ENCODE measurements around the gene CCDC9. TPM values are rescaled to one million over a fixed set of nuclear protein-coding genes. Genes with fewer than 3 reads are reported as not detected.
"Not testable (repeated sequence)": the region's sequence is repeated elsewhere in the genome, so short reads cannot be mapped to it uniquely, and the experiment has no call there.

The CCDC9 gene
- polyA plus RNA-seq, 1 experiment = 5.0 TPM

- no peak for DNase-seq (ENCODE audit: low read depth, low spot score)
- no peak overlapping the region for H3K27ac ChIP-seq (ENCODE audit: low read depth, low read length)
- ChIA-PET POLR2A (interaction anchor here (1.3 kb wide), 1 partner anchor 14 kb away, joined by 3 read pairs; no protein-coding TSS in a partner anchor), CTCF (interaction anchor here (1.1 kb wide), 1 partner anchor 13 kb away, joined by 3 read pairs; no protein-coding TSS in a partner anchor)
- TF ChIP-seq CTCF (IDR thresholded peaks at IDR 0.05; ENCODE audit: low read depth, low read length) = no peak
- no peaks in the 10 kb centered on the region for H3K27me3 ChIP-seq (ENCODE audit: control insufficient read depth, insufficient read depth, low read length)
- no peaks in the 10 kb centered on the region for H3K9me3 ChIP-seq (ENCODE audit: control insufficient read depth, insufficient read depth, low read length)
- H3K4me3 ChIP-seq (ENCODE audit: low read depth, low read length) = no peak overlapping the region
Observed at GRCh38 chr19:47260476-47260875, 4.2 kb downstream of the CCDC9 start.

GRCh38 chr19:47261946-47262793, 5.8 kb downstream of the CCDC9 start:
- H3K27me3 ChIP-seq (ENCODE audit: control insufficient read depth, insufficient read depth, low read length); DNase-seq (ENCODE audit: low read depth, low spot score); H3K27ac ChIP-seq (ENCODE audit: low read depth, low read length); H3K4me3 ChIP-seq (ENCODE audit: low read depth, low read length); H3K9me3 ChIP-seq (ENCODE audit: control insufficient read depth, insufficient read depth, low read length): not testable (repeated sequence)
- ChIA-PET CTCF (interaction anchor here (0.7 kb wide), 1 partner anchor 51 kb away, joined by 3 read pairs; no protein-coding TSS in a partner anchor), POLR2A (interaction anchor here (0.6 to 1.3 kb wide), 4 partner anchors 9 to 141 kb away, joined by 3 to 5 read pairs (median 4); no protein-coding TSS in a partner anchor)

GRCh38 chr19:47264629-47265028, 8.3 kb downstream of the CCDC9 start:
- POLR2A ChIA-PET = interaction anchor here (1.4 kb wide), 1 partner anchor 9 kb away, joined by 3 read pairs; no protein-coding TSS in a partner anchor
- H3K4me3 ChIP-seq (ENCODE audit: low read depth, low read length) = no peak overlapping the region
- no peak for DNase-seq (ENCODE audit: low read depth, low spot score)
- no peaks in the 10 kb centered on the region; the same call in 1 of the 2 replicates for H3K9me3 ChIP-seq (ENCODE audit: control insufficient read depth, insufficient read depth, low read length)
- no peaks in the 10 kb centered on the region for H3K27me3 ChIP-seq (ENCODE audit: control insufficient read depth, insufficient read depth, low read length)
- no peak overlapping the region for H3K27ac ChIP-seq (ENCODE audit: low read depth, low read length)
- no peak for TF ChIP-seq CTCF (IDR thresholded peaks at IDR 0.05; ENCODE audit: low read depth, low read length)
- CTCF ChIA-PET = no interaction called here

GRCh38 chr19:47266401-47266941, 10.1 kb downstream of the CCDC9 start:
- no peaks in the 10 kb centered on the region; the same call in 1 of the 2 replicates for H3K9me3 ChIP-seq (ENCODE audit: control insufficient read depth, insufficient read depth, low read length)
- no peaks in the 10 kb centered on the region for H3K27me3 ChIP-seq (ENCODE audit: control insufficient read depth, insufficient read depth, low read length)
- H3K4me3 ChIP-seq (ENCODE audit: low read depth, low read length) = no peak overlapping the region
- CTCF ChIA-PET = interaction anchor here (0.6 kb wide), 1 partner anchor 9 kb away, joined by 8 read pairs; no protein-coding TSS in a partner anchor
- no peak for DNase-seq (ENCODE audit: low read depth, low spot score)
- H3K27ac ChIP-seq (ENCODE audit: low read depth, low read length) = no peak overlapping the region
- POLR2A ChIA-PET = interaction anchor here (0.5 to 0.7 kb wide), 2 partner anchors 43 to 1820 kb away, joined by 4 to 9 read pairs; no protein-coding TSS in a partner anchor
- no peak for TF ChIP-seq CTCF (IDR thresholded peaks at IDR 0.05; ENCODE audit: low read depth, low read length)

- no peak for DNase-seq (ENCODE audit: low read depth, low spot score)
- H3K4me3 ChIP-seq (ENCODE audit: low read depth, low read length) = no peak overlapping the region
- no peaks in the 10 kb centered on the region; the same call in 1 of the 2 replicates for H3K9me3 ChIP-seq (ENCODE audit: control insufficient read depth, insufficient read depth, low read length)
- CTCF ChIA-PET = interaction anchor here (1.0 kb wide), 1 partner anchor 21 kb away, joined by 3 read pairs; no protein-coding TSS in a partner anchor
- TF ChIP-seq CTCF (IDR thresholded peaks at IDR 0.05; ENCODE audit: low read depth, low read length) = no peak
- H3K27ac ChIP-seq (ENCODE audit: low read depth, low read length) = no peak overlapping the region
- no peaks in the 10 kb centered on the region for H3K27me3 ChIP-seq (ENCODE audit: control insufficient read depth, insufficient read depth, low read length)
- POLR2A ChIA-PET = interaction anchor here (0.7 kb wide), 1 partner anchor 1819 kb away, joined by 4 read pairs; no protein-coding TSS in a partner anchor
Observed at GRCh38 chr19:47267350-47267759, 11.0 kb downstream of the CCDC9 start.

Measured in AG04450 (cell line).